ENCODE results near the gene KDM5B. TPM values are rescaled to one million over a fixed set of nuclear protein-coding genes. Genes with fewer than 3 reads are reported as not detected.

Gene KDM5B
- total and polyA plus RNA-seq, 9 of the 15 experiments (the other 6 are each of a cell fraction or from before 2014, with no cell fraction given): 15.4 to 90.6 (median 57.1) TPM

- peak; percentile 49 for TF ChIP-seq LEF1 (IDR thresholded peaks at IDR 0.05)
- TF ChIP-seq EZH2 (IDR thresholded peaks at IDR 0.05; ENCODE audit: borderline replicate concordance, low read depth, low read length): no peak
- no peak for TF ChIP-seq KAT2B (IDR thresholded peaks at IDR 0.05; ENCODE audit: low read depth, low read length)
- 0 out of 2 replicates have a peak, but pooled peaks have one; percentile 11 for TF ChIP-seq NFE2L1 (tag; IDR thresholded peaks at IDR 0.05; ENCODE audit: borderline replicate concordance, low read depth)
- no peak for TF ChIP-seq ZNF212 (CRISPR knock-in tag; IDR thresholded peaks at IDR 0.05)
- TF ChIP-seq MNT (conservative IDR thresholded peaks at IDR 0.05): no peak; a peak in 1 of 4 replicates
- peak; percentile 36; the same call in 1 of the 2 replicates for TF ChIP-seq HMBOX1 (IDR thresholded peaks at IDR 0.05)
- no peak for TF ChIP-seq KLF13 (tag; IDR thresholded peaks at IDR 0.05; ENCODE audit: borderline replicate concordance, low read depth)
- TF ChIP-seq AFF1 (IDR thresholded peaks at IDR 0.05; ENCODE audit: low read depth in 1 of 2, partially characterized antibody in 2 of 2): no peak
- TF ChIP-seq ZNF592 (IDR thresholded peaks at IDR 0.05): peak; percentile 40; the same call in 1 of the 2 replicates
- TF ChIP-seq ZNF668 (CRISPR knock-in tag; IDR thresholded peaks at IDR 0.05): no peak
- TF ChIP-seq CREBBP (IDR thresholded peaks at IDR 0.05; ENCODE audit: low read depth, low read length): no peak
- no peak for TF ChIP-seq TAF7 (tag; IDR thresholded peaks at IDR 0.05)
- TF ChIP-seq SIRT6 (IDR thresholded peaks at IDR 0.05; ENCODE audit: low read depth, low read length): no peak
These were observed 5.0 kb downstream of the KDM5B start (continued) for GRCh38 chr1:202802998-202803932.

Data from K562 (cell line).